ENCODE data around the gene SMPD2.
A peak's percentile ranks its signal among the peaks of the same experiment; 100 is the strongest.

The SMPD2 gene

DNA sequence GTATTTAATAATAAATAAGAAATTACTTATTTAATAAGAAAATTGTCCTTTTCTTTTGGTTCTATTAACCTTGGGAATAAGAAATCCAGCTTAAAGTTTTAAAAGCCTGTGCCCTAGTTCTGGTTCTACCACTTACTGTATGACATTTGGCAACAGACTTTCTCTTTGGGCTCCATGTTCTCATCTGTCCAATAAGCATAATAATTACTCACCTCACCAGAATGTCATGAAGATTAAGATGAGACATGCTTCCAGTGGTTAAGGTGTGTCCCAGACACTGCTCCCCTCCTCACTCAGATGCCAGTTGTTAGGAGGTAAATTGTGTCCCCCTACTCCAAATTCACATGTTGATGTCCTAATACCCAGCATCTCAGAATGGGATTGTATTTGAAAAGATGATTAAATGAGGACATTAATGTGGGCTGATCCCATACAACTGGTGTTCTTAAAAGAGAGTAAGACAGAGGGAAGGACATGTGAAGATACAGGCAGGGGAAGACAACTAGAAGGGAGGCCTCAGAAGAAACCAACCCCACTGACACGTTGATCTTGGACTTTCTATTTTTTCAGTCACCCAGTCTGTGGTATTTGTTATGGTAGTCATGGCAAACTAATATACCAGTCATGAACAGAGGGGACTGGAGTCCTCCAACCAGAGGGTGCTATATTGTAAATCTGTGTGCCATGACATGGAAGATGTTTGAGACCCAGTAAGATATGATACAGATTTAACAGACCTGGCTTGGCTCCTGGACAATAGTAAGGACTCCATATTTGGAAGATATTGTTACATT is 21.4 kb downstream of the SMPD2 start:
- no peak for DNase-seq

- no peak for DNase-seq
Measured at GRCh38 chr6:109465772-109466171, 25.2 kb downstream of the SMPD2 start.

GRCh38 chr6:109466212-109466923 is 25.8 kb downstream of the SMPD2 start:
- DNase-seq, result no peak

DNA sequence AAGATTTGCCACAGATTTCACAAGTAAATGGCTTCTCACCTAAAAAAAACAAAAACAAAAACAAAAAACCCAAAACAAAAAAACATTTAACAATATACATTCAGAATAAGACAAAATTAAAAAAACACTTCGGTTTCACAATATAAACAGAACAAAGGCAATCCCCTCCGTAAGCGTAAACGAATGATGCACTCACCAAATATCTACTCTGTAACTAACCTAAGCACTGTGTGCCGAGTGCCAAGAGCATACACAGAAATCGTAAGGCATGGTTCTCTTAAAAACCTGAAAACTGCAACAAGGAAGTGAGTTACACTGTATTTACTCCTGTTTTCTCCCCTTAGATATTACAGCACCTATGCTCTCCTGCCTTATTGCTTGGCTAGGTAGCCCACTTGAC is 27.2 kb downstream of the SMPD2 start:
- no peak for DNase-seq

GRCh38 chr6:109469591-109470189 is 29.2 kb downstream of the SMPD2 start:
- no peak for DNase-seq

- no peak for DNase-seq
Measured at GRCh38 chr6:109471105-109471810, 30.7 kb downstream of the SMPD2 start.

DNA sequence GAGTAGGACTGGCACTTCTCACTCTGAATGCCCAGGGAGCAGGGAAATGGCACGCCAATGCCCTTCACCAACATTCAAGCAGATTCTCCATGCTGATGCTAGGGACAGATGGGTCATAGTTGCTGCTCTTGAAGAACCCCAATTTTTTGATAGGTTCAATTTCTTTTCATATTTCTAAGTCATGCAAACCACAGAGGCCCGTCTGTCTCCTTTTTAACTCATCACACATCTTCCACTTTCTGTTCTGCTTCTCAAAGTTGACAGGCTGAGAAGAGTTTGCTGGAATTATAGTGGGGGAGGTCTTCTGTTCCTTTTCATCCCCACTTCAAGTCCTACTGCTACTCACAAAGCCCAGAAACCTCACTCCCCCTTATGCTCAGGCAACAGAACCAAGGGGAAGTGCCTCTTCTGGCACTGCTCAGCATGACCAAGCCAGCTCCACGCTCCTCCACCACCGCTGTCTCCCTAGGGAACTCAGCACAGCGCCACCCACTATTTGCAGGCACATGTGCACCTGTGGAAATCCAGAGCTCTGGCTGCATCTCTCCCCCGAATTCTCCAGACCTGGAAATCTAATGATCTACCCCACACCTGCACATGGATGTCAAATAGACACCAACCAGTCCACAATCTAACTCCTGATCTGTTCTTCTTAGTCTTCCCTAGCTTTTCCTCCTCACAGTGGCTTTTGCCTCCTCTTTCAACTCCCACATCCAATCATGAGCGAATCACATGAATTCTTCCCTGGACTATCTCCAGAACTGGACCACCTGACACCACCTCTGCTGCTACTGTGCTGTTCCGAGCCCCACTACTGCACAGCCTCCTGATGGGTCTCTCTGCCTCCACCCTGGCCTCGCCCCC is 31.8 kb downstream of the SMPD2 start:
- DNase-seq, result no peak

DNA sequence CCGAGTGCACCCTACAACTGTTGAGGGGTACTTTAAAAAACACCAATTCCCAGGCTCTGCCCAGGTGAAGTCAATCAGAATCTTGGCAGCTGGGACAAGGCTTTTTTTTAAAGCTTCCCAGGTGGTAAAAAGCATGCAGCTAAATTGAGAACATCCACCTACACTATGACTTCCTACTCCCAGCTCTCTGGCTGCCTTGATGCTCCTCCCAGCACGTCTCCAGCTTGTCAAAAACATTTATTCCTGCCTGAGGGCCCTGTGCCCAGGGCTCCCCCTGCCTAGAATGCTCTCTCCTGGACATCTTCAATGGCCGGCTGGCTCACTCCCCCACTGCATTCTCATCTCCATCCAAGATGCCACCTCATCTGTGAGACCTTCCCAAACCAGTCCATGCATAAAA is 32.6 kb downstream of the SMPD2 start:
- DNase-seq, result no peak

- no peak for DNase-seq
Measured at GRCh38 chr6:109474995-109475394, 34.5 kb downstream of the SMPD2 start.

- DNase-seq, result no peak
Measured at GRCh38 chr6:109475625-109476024, 35.1 kb downstream of the SMPD2 start.

- DNase-seq, result no peak
Measured at GRCh38 chr6:109477184-109477583, 36.7 kb downstream of the SMPD2 start.

DNA sequence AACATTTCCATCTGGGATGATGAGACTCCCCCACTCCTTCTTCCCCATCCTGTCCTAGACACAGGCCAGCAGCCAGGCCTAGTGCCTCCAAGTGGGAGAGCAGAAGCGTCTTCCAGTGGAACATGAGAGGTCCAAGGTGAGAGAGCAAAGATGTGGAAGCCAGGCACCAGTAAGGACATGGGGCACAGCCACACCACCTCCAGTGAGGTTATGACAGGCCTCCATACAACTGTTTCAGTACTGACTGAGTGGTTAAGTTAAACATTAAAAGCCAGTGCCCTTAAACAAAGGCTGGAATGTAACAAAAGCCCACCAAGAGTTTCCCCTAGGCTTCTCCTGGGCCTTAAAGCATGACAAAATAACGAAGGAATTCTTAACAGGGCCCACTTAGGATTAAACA is 37.2 kb downstream of the SMPD2 start:
- DNase-seq, result no peak

DNA sequence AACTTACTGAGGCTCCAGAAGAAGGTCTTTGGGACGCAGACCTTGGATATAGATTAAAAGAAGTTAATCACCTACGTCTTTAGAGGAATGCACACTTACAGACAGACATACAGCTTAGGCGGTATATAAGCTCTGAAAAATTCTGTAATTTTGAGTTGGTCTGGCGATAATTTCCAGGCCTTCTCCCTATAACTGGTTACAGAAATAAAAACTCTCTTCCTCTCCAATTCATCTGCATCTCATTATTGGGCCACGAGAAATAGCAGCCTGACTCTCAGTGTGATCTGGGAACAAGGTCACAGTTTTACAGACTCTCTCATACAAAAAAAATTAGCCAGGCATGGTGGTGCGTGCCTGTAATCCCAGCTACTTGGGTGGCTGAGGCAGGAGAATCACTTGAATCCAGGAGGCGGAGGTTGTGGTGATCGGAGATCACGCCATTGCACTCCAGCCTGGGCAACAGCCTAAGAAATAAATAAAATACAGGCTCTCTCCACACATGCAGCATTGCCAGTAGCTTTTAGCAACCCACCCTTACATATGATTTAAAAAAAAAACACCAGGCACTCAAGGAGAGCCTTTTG is 37.8 kb downstream of the SMPD2 start:
- DNase-seq, result no peak

GRCh38 chr6:109478841-109479624 is 38.5 kb downstream of the SMPD2 start:
- no peak for DNase-seq

DNA sequence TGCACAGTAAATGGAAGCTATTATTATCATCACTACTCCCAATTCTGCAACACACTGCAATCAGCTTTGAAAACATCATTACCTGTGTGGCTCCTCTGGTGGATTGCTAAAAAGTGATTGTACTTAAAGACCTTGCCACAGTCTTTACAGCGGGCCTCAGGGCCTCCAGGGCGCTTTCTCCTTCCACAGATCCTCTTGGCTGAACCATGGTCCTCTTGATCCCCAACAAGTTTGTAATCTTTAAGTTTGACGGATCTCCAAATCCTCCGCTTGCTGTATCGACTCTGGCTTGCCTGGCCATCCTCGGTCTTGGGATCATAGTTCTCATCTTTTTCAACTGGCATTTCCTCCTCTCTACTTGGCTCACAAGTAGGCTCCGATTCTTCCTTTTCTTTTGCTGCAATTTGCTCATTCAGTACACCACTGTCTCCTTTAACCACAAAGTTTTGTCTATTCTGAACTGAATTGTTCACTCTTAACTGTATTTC is 40.5 kb downstream of the SMPD2 start:
- DNase-seq, result no peak

DNA sequence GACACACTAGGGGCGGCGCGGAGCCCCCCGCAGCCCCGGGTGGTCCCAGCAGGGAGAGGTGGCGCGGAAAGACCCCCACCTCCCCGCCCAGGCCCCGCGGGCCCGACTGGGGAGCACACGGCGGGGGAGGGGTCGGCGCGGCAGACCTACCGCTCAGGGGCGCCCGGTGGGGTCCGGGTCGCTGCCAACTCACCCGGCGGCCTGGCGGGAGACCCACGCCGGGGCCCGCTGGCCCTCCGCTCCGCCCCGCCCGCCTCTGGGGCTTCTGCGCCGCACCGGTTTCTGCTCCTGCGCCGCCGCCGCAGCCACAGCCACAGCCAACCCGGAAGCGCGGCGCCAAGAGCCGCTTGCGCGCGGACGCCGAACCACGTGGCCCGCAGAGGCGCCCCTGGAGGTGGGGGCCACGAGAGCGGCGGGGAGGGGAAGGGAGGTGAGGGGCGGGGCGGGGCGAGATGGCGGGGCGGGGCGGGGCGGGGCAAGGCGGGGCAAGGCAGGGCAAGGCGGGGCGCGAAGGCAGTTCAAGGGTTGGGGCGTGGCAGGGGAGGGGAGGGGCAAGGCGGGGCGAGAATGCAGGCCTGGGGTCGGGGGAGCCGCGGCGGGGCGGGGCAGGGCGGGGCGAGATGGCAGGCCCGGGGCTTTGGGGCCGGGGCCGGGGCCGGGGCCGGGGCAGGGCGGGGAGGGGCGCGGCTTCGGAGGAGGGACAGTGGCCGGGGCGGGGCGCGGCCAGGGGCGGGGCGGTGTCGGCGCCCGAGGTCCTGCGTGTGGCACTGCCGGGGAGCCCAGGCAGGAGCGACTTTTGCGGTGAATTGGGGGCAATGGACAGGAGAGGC is 42.6 kb downstream of the SMPD2 start, which contains the start of gene ZBTB24:
ZBTB24 (minus strand) TSS at position 315 of the 830 bp plus-strand sequence. CDS start 1,193 bp downstream, outside the sequence.
- peak; percentile 75 for DNase-seq

DNA sequence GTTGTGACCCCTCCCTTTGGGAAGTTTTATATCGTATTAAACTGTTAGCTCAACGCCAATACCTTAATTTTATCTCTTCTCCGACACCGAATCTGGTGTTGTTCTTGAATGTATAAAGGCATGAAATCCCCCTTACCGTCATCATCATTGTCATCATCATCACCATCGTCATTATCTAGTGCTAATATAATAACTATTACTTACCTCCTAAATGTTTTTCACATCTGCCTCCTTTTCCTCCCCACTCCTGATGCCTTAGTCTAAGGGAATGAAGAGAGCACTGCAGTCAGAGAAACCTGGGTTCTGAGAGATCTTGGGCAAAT is 43.2 kb downstream of the SMPD2 start:
- no peak for DNase-seq

GRCh38 chr6:109484122-109484521 is 43.6 kb downstream of the SMPD2 start:
- DNase-seq, result no peak

DNA sequence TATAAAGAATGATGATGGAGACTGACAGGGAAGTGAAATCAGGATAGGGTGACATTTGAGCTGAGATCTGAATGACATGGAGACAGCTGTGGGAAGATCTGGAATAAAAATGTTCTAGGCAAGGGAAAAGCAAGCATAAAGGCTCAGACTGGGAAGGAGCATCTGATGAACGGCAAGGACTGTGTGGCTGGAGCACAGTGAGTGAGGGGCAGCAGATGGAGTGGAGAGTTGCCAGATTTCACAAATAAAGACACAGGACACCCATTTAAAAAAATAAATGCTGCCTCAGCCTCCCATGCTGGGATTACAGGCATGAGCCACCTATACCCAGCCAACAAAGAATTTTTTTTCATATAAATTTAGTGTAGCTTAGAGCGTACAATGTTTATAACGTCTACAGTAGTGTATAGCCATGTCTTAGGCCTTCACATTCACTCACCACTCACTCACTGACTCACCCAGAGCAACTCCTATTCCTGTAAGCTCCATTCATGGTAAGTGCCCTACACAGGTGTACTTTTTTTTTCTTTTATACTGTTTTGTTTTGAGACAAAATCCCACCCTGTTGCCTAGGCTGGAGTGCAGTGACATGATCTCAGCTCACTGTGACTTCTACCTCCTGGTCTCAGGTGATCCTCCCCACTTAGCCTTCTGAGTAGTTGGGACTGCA is 44.9 kb downstream of the SMPD2 start:
- DNase-seq, result no peak

- DNase-seq, result no peak
Measured at GRCh38 chr6:109486068-109486467, 45.5 kb downstream of the SMPD2 start.
